Fibroblast of skin of left biceps (primary cell): ENCODE results near the gene HS3ST4.
"Not testable (repeated sequence)": the region's sequence is repeated elsewhere in the genome, so short reads cannot be mapped to it uniquely, and the experiment has no call there.

ENCODE experiments used
- DNase-seq, 2 experiments: peaks; one replicate each; pipeline ENCODE4 v3.0.0-alpha.2; 2013; ENCODE audit warnings: low read depth in 2 of 2

The HS3ST4 gene

GRCh38 chr16:26098206-26098605, 406.4 kb downstream of the HS3ST4 start:
- DNase-seq, result not testable (repeated sequence)

GRCh38 chr16:26102369-26102768, 410.6 kb downstream of the HS3ST4 start:
- DNase-seq, result no peak

GRCh38 chr16:26108836-26109505, 417.2 kb downstream of the HS3ST4 start:
- no peak for DNase-seq

GRCh38 chr16:26111900-26112299, 420.1 kb downstream of the HS3ST4 start:
- DNase-seq, result no peak

GRCh38 chr16:26118575-26118974, 426.8 kb downstream of the HS3ST4 start:
- DNase-seq, result no peak

GRCh38 chr16:26120729-26121128, 429.0 kb downstream of the HS3ST4 start:
- no peak for DNase-seq

- no peak for DNase-seq
These were observed 436.5 kb downstream of the HS3ST4 start for GRCh38 chr16:26128296-26128695.

GRCh38 chr16:26129997-26130396, 438.2 kb downstream of the HS3ST4 start:
- no peak for DNase-seq

GRCh38 chr16:26133416-26134093, 441.8 kb downstream of the HS3ST4 start:
- no peak for DNase-seq

GRCh38 chr16:26134588-26134987, 442.8 kb downstream of the HS3ST4 start:
- no peak for DNase-seq

- no peak for DNase-seq
These were observed 446.2 kb downstream of the HS3ST4 start for GRCh38 chr16:26137956-26138355.

- no peak for DNase-seq
These were observed 447.3 kb downstream of the HS3ST4 start for GRCh38 chr16:26139091-26139490.

GRCh38 chr16:26139884-26140283, 448.1 kb downstream of the HS3ST4 start:
- no peak for DNase-seq

GRCh38 chr16:26149364-26150190, 457.8 kb downstream of the HS3ST4 start:
- DNase-seq, result no peak

GRCh38 chr16:26155221-26155620, 463.5 kb downstream of the HS3ST4 start:
- DNase-seq, result no peak

GRCh38 chr16:26157319-26157718, 465.6 kb downstream of the HS3ST4 start:
- no peak for DNase-seq

- no peak for DNase-seq
These were observed 466.5 kb downstream of the HS3ST4 start for GRCh38 chr16:26158142-26158759.

GRCh38 chr16:26161461-26162180, 469.9 kb downstream of the HS3ST4 start:
- DNase-seq, result no peak

GRCh38 chr16:26169473-26169872, 477.7 kb downstream of the HS3ST4 start:
- DNase-seq, result no peak

- DNase-seq, result no peak
These were observed 484.2 kb downstream of the HS3ST4 start for GRCh38 chr16:26175944-26176343.

- no peak for DNase-seq
These were observed 485.7 kb downstream of the HS3ST4 start for GRCh38 chr16:26177438-26177837.

GRCh38 chr16:26178298-26178697, 486.5 kb downstream of the HS3ST4 start:
- DNase-seq, result no peak
